H1 (cell line): Measurements from ENCODE around the gene GNAI1. TPM values are rescaled to one million over a fixed set of nuclear protein-coding genes. Genes with fewer than 3 reads are reported as not detected.

Experiments used
- CTCF ChIA-PET: fragments of 300-600 bp; sonication (Branson Sonifier 250); formaldehyde crosslinking; loops from one replicate; lab custom pipeline; 2021; ENCODE audit not compliant: partially characterized antibody; lab: Charles Lee
- POLR2A ChIA-PET: fragments of 300-600 bp; sonication (Branson Sonifier 250); formaldehyde crosslinking; loops from one replicate; lab custom pipeline; 2021; ENCODE audit warnings: inconsistent platforms; ENCODE audit not compliant: partially characterized antibody; lab: Charles Lee
- DNase-seq, 2 experiments: peaks; one replicate each; pipeline versions ENCODE4 v3.0.0 to v3.0.0-alpha.2; 2010 to 2022; ENCODE audit warnings: low spot score in 2 of 2, low read depth in 1 of 2, mixed read lengths in 1 of 2
- FAIRE-seq: peaks from 2 replicates; lab custom pipeline; 2011; peaks lifted over from hg19 to GRCh38; lab: Jason Lieb, UNC
- H2AFZ ChIP-seq: 2 replicates; pipeline ENCODE4 v1.8.1; 2012; ENCODE audit warnings: low read length, inconsistent platforms
- H2AK5ac ChIP-seq: 2 replicates; pipeline ENCODE4 v1.6.1; 2013; ENCODE audit warnings: low read depth, low read length
- H2BK120ac ChIP-seq: replicated peaks from 2 replicates; pipeline ENCODE3; 2013; ENCODE audit warnings: low read depth, low read length, inconsistent platforms
- H2BK12ac ChIP-seq: 2 replicates; pipeline ENCODE4 v1.6.1; 2013; ENCODE audit warnings: low read depth, low read length
- H2BK15ac ChIP-seq: 2 replicates; pipeline ENCODE4 v1.6.1; 2013; ENCODE audit warnings: low read length
- H2BK20ac ChIP-seq: 2 replicates; pipeline ENCODE4 v1.6.1; 2013; ENCODE audit warnings: low read length
- H2BK5ac ChIP-seq: 2 replicates; pipeline ENCODE4 v1.6.1; 2013; ENCODE audit warnings: low read depth, low read length
- H3K14ac ChIP-seq: 2 replicates; pipeline ENCODE4 v1.6.1; 2013; ENCODE audit warnings: inconsistent platforms; ENCODE audit not compliant: insufficient read length
- H3K18ac ChIP-seq: 2 replicates; pipeline ENCODE4 v1.6.1; 2013; ENCODE audit warnings: low read length; ENCODE audit errors: extremely low read depth
- H3K23ac ChIP-seq: 2 replicates; pipeline ENCODE4 v1.6.1; 2013; ENCODE audit warnings: inconsistent platforms; ENCODE audit not compliant: insufficient read length
- H3K23me2 ChIP-seq: 2 replicates; pipeline ENCODE4 v1.6.1; 2013; ENCODE audit warnings: low read depth, low read length
- H3K27ac ChIP-seq: 2 replicates; pipeline ENCODE4 v1.6.1; 2011; ENCODE audit warnings: low read depth, low read length, inconsistent platforms
- H3K27me3 ChIP-seq, 4 experiments: replicated peaks in 1 of 4; 1 replicate in 1 of 4; 2 replicates in 3 of 4; pipeline versions ENCODE4 v1.6.1 to v1.8.1; 2011 to 2013; ENCODE audit warnings: low read length in 3 of 4, mild to moderate bottlenecking in 3 of 4, inconsistent platforms in 2 of 4, mixed read lengths in 2 of 4, moderate library complexity in 1 of 4; ENCODE audit not compliant: control insufficient read depth in 3 of 4, insufficient read depth in 3 of 4; ENCODE audit errors: extremely low read depth in 1 of 4
- H3K36me3 ChIP-seq, 4 experiments: 2 replicates each; pipeline versions ENCODE4 v1.6.1 to v1.8.1; 2011 to 2013; ENCODE audit warnings: mild to moderate bottlenecking in 4 of 4, low read length in 3 of 4, moderate library complexity in 2 of 4, control low read depth in 1 of 4, inconsistent platforms in 1 of 4; ENCODE audit not compliant: insufficient read depth in 4 of 4, control insufficient read depth in 2 of 4
- H3K4ac ChIP-seq: replicated peaks from 2 replicates; pipeline ENCODE3; 2013; ENCODE audit warnings: low read length, low read depth, mixed read lengths, inconsistent platforms; ENCODE audit not compliant: insufficient read length
- H3K4me1 ChIP-seq, 4 experiments: replicated peaks in 1 of 4; 1 replicate in 1 of 4; 2 replicates in 3 of 4; pipeline versions ENCODE4 v1.6.1 to v1.8.1; 2011 to 2013; ENCODE audit warnings: low read length in 3 of 4, inconsistent platforms in 2 of 4, mixed read lengths in 1 of 4; ENCODE audit not compliant: insufficient read depth in 4 of 4, control insufficient read depth in 3 of 4
- H3K4me2 ChIP-seq, 2 experiments: 2 replicates each; pipeline versions ENCODE4 v1.6.1 to v1.8.1; 2011 to 2013; ENCODE audit warnings: low read depth in 2 of 2, low read length in 2 of 2, control low read depth in 1 of 2, inconsistent platforms in 1 of 2, mild to moderate bottlenecking in 1 of 2; ENCODE audit not compliant: insufficient read depth in 1 of 2
- H3K4me3 ChIP-seq, 4 experiments: fragments of 200-600, 300-600 bp in 1 of 4; sonication (generic), shearing (Covaris generic), sonication (Bioruptor Twin) in 1 of 4; 2 replicates each; pipeline versions ENCODE4 v1.5.1 to v1.8.1; 2011 to 2016; ENCODE audit warnings: low read length in 4 of 4, low read depth in 3 of 4, control low read depth in 2 of 4, inconsistent platforms in 2 of 4, mild to moderate bottlenecking in 2 of 4, mixed read lengths in 1 of 4, moderate library complexity in 1 of 4; ENCODE audit not compliant: insufficient read depth in 2 of 4; ENCODE audit errors: extremely low read depth in 1 of 4
- H3K56ac ChIP-seq: replicated peaks from 2 replicates; pipeline ENCODE3; 2013; ENCODE audit warnings: low read depth, mild to moderate bottlenecking, mixed read lengths, low read length, inconsistent platforms; ENCODE audit not compliant: insufficient read length
- H3K79me1 ChIP-seq: 2 replicates; pipeline ENCODE4 v1.6.1; 2013; ENCODE audit warnings: low read depth, low read length, control low read depth
- H3K79me2 ChIP-seq, 2 experiments: 2 replicates each; pipeline versions ENCODE4 v1.6.1 to v1.8.1; 2012 to 2013; ENCODE audit warnings: low read length in 2 of 2, mild to moderate bottlenecking in 2 of 2, inconsistent platforms in 1 of 2; ENCODE audit not compliant: insufficient read depth in 2 of 2, control insufficient read depth in 1 of 2
- H3K9ac ChIP-seq, 4 experiments: replicated peaks in 1 of 4; 1 replicate in 1 of 4; 2 replicates in 3 of 4; pipeline versions ENCODE4 v1.6.1 to v1.8.1; 2011 to 2013; ENCODE audit warnings: low read depth in 3 of 4, low read length in 3 of 4, control low read depth in 2 of 4, mild to moderate bottlenecking in 2 of 4, moderate library complexity in 2 of 4, inconsistent platforms in 1 of 4; ENCODE audit errors: extremely low read depth in 1 of 4
- H3K9me3 ChIP-seq, 2 experiments: 2 replicates each; pipeline versions ENCODE4 v1.6.1 to v1.8.1; 2012 to 2013; ENCODE audit warnings: mild to moderate bottlenecking in 2 of 2, moderate library complexity in 2 of 2, control low read depth in 1 of 2, inconsistent platforms in 1 of 2, low read depth in 1 of 2, low read length in 1 of 2, mixed read lengths in 1 of 2; ENCODE audit not compliant: insufficient read depth in 2 of 2
- H4K20me1 ChIP-seq, 2 experiments: replicated peaks in 1 of 2; 2 replicates each; pipeline versions ENCODE3 to v1.8.1; 2011 to 2013; ENCODE audit warnings: inconsistent platforms in 2 of 2, low read length in 2 of 2, mild to moderate bottlenecking in 1 of 2; ENCODE audit not compliant: insufficient read depth in 2 of 2, control insufficient read depth in 1 of 2
- H4K5ac ChIP-seq: 2 replicates; pipeline ENCODE4 v1.6.1; 2013; ENCODE audit warnings: low read length, low read depth, mixed read lengths, inconsistent platforms; ENCODE audit not compliant: insufficient read length
- H4K8ac ChIP-seq: 2 replicates; pipeline ENCODE4 v1.8.0; 2013; ENCODE audit warnings: mild to moderate bottlenecking, moderate library complexity, low read length, inconsistent platforms; ENCODE audit not compliant: insufficient read depth; ENCODE audit errors: extremely low read depth
- H4K91ac ChIP-seq: replicated peaks from 2 replicates; pipeline ENCODE3; 2013; ENCODE audit warnings: low read length, mixed read lengths, inconsistent platforms; ENCODE audit not compliant: insufficient read length
- BRCA1 ChIP-seq: IDR thresholded peaks from 2 replicates; pipeline ENCODE4 v1.6.1; 2012; ENCODE audit warnings: low read depth, low read length, improper control_type of control experiment
- CBX5 ChIP-seq: fragments of 300-800, 300-1000 bp; sonication (generic); IDR thresholded peaks from 2 replicates; pipeline ENCODE4 v1.7.1; 2016; ENCODE audit warnings: antibody characterized with exemption, low read length, low read depth
- CHD1 ChIP-seq: IDR thresholded peaks from 2 replicates; pipeline ENCODE4 v1.6.1; 2012; ENCODE audit warnings: low read depth, low read length, improper control_type of control experiment
- E2F6 ChIP-seq: IDR thresholded peaks from 2 replicates; pipeline ENCODE4 v1.6.1; 2012; ENCODE audit warnings: inconsistent platforms
- EGR1 ChIP-seq: IDR thresholded peaks from 2 replicates; pipeline ENCODE4 v1.6.1; 2011; ENCODE audit warnings: low read depth, low read length, borderline replicate concordance
- EZH2 ChIP-seq: fragments of 200-600 bp; sonication (generic); IDR thresholded peaks from 2 replicates; pipeline ENCODE4 v1.7.1; 2012; ENCODE audit warnings: low read depth, mild to moderate bottlenecking, moderate library complexity, low read length, inconsistent platforms; ENCODE audit not compliant: severe bottlenecking
- KDM4A ChIP-seq: IDR thresholded peaks from one replicate; pipeline ENCODE4 v1.7.1; 2012; ENCODE audit warnings: low read depth, mild to moderate bottlenecking, moderate library complexity, low read length, inconsistent platforms; ENCODE audit not compliant: severe bottlenecking
- KDM5A ChIP-seq: fragments of 200-600 bp; IDR thresholded peaks from 2 replicates; pipeline ENCODE4 v1.7.1; 2012; ENCODE audit warnings: mild to moderate bottlenecking, low read length, inconsistent platforms, mixed read lengths
- MAX ChIP-seq: IDR thresholded peaks from 2 replicates; pipeline ENCODE4 v1.6.1; 2012; ENCODE audit warnings: inconsistent platforms
- RAD21 ChIP-seq, 2 experiments: IDR thresholded peaks in 1 of 2; conservative IDR thresholded peaks in 1 of 2; 2 replicates each; pipeline ENCODE4 v1.6.1; 2011; ENCODE audit warnings: low read depth in 2 of 2, low read length in 2 of 2, improper control_type of control experiment in 1 of 2, inconsistent platforms in 1 of 2, mild to moderate bottlenecking in 1 of 2, moderate library complexity in 1 of 2
- TBP ChIP-seq: IDR thresholded peaks from 2 replicates; pipeline ENCODE4 v1.6.1; 2011; ENCODE audit warnings: low read depth, low read length, improper control_type of control experiment
- ZNF274 ChIP-seq: IDR thresholded peaks from 2 replicates; pipeline ENCODE4 v1.7.0; 2012; ENCODE audit warnings: low read length, borderline replicate concordance; ENCODE audit errors: extremely low read depth
- WGBS, 2 experiments: shearing (Covaris generic) in 1 of 2; methylation state at CpG; one replicate each; pipeline versions ENCODE4 v1.1.6 to v1.1.7; 2013 to 2015; ENCODE audit warnings: low lambda C conversion rate in 2 of 2, mixed read lengths in 2 of 2, inconsistent platforms in 1 of 2, low coverage in 1 of 2, missing lambda C conversion rate in 1 of 2; ENCODE audit not compliant: insufficient replicate concordance in 2 of 2, insufficient coverage in 1 of 2, insufficient read length in 1 of 2; ENCODE audit errors: extremely low coverage in 1 of 2, missing lambda C conversion rate in 1 of 2; 5-methylcytosine and 5-hydroxymethylcytosine counted together
- polyA plus RNA-seq, 7 experiments: library from polyadenylated mRNA; depleted of rRNA in 3 of 7; stranded (reverse) in 5 of 7; unstranded in 2 of 7; fragments of >200 nt in 5 of 7; fragments of 200-250 nt in 2 of 7; gene quantifications; 1 replicate in 5 of 7; 2 replicates in 1 of 7; 4 replicates in 1 of 7; pipeline versions ENCODE4 v1.2.1 to v1.2.3, GENCODE V29; 2011 to 2013; ENCODE audit warnings: missing spikeins in 2 of 7, mixed read lengths in 2 of 7
- total RNA-seq: library from RNA; stranded (reverse); fragmentation: NEBNext Ultra II Directional; extraction: Animal tissue kit (Norgen Biotek cat#: 25700); gene quantifications from 2 replicates; pipeline ENCODE4 v1.2.1, GENCODE V29; 2021

GNAI1 gene
- total and polyA plus RNA-seq, 2 of the 8 experiments (the other 6 are each of a cell fraction or from before 2014, with no cell fraction given) = 8.0 to 29.5 TPM

- no peak overlapping the region for H2BK5ac ChIP-seq
- no peak overlapping the region for H4K91ac ChIP-seq
- no peak overlapping the region for H2AFZ ChIP-seq
- H3K56ac ChIP-seq = no peak overlapping the region
- H3K4ac ChIP-seq = no peak overlapping the region
- H3K9me3 ChIP-seq = no peaks in the 10 kb centered on the region
- no peak overlapping the region for H3K9ac ChIP-seq
- H3K18ac ChIP-seq = no peak overlapping the region
- no peak overlapping the region for H3K27ac ChIP-seq
- H3K23me2 ChIP-seq = no peaks in the 10 kb centered on the region
- no peaks in the 10 kb centered on the region for H3K27me3 ChIP-seq
- no peaks in the 10 kb centered on the region for H4K20me1 ChIP-seq
- DNase-seq (no peak), FAIRE-seq (no peak)
- no peak overlapping the region for H2BK12ac ChIP-seq
- H2BK15ac ChIP-seq = no peak overlapping the region
- H3K4me3 ChIP-seq = no peak overlapping the region
- no peak overlapping the region for H4K5ac ChIP-seq
- ChIA-PET POLR2A (no interaction called here), CTCF (interaction anchor here (0.7 to 1.3 kb wide), 2 partner anchors 185 to 417 kb away, joined by 3 read pairs; no protein-coding TSS in a partner anchor)
- H3K23ac ChIP-seq = no peak overlapping the region
- H3K79me1 ChIP-seq = no peaks in the 10 kb centered on the region
- 91% methylated on average over 4 of the region's 4 CpGs; no CpG with 5 or more reads in 1 of the 2 experiments for WGBS, 2 experiments
- H2BK20ac ChIP-seq = no peak overlapping the region
- H3K4me1 ChIP-seq = no peaks in the 10 kb centered on the region
- H4K8ac ChIP-seq = no peak overlapping the region
- H3K36me3 ChIP-seq = no peaks in the 10 kb centered on the region
- H3K4me2 ChIP-seq = no peak overlapping the region
- no peaks in the 10 kb centered on the region for H3K79me2 ChIP-seq
- H3K14ac ChIP-seq = no peak overlapping the region
- no peak overlapping the region for H2AK5ac ChIP-seq
- no peak overlapping the region for H2BK120ac ChIP-seq
- TF ChIP-seq KDM4A (no peak), RAD21 (IDR thresholded peaks at IDR 0.05 in 1 of 2, conservative IDR thresholded peaks at IDR 0.05 in 1 of 2; ENCODE audit: low read depth in 2 of 2, low read length in 2 of 2) (no peak), KDM5A (no peak), BRCA1 (no peak), ZNF274 (no peak), CHD1 (no peak), MAX (no peak), TBP (no peak), EGR1 (no peak), CBX5 (no peak), EZH2 (no peak), E2F6 (no peak)
Observed at GRCh38 chr7:80244206-80244916, 109.7 kb downstream of the GNAI1 start.
